ENCODE results near the gene DBH.

Gene DBH

DNA sequence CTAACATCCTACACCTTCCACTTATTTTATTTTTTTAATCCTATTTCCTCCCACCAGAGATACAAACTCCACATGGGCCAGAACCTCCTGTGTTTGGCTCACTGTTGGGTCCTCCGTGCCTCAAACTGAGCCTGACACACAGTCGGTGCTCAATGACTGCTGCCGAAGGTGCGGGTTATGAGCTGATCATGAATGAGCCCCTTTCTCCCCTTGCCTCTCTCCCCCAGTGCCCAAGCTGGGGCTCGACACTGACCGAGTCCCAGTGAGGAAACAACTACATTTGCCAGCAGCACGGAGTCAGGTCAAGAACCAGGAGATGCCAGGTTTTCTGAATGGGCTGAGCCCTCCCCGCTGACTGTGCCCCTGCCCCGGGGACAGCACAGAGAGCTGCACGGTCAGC is 57.0 kb downstream of the DBH start:
- FAIRE-seq: no peak

DNA sequence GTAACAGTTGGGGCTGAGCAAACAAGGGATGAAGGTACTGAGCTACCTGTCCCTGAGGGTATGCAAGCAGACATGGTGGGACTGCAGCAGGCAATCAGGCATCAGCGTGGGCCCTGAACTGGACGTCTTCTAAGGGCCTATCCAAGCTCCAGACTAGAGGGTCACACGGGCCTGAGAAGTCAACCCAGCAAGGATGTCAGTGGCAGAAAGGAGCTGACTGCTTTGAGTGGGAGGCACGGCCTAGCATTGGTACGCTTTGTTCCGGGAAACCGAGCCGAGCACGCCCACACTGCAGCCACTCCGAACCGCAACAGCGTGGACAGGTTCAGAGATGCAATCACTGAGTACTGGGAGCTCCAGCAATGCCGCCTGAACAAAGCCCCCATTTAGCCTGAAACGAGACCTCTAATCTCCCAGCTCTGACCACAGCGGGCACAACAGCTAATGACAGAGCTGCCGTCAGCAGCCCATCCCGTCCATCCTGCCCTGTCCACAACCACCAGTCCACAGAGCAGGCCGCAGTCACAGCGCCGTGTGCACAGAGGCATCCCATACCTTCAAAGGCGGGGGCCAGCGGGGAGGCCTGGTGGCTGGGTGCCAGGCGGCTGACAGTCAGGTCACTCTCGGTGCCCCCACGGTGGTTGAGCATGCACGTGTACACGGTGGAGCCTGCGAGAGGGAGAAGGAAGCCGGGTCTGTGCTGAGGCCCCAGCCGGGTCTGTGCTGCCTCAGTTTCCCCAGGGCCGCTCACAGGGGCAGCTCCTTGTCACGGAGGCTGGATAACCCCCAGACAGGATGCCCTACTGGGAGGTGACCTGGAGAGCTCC is 57.8 kb downstream of the DBH start:
- DNase-seq (ENCODE audit: insufficient read length, low spot score) (no peak), FAIRE-seq (no peak)

More for the DNA sequence above, 57.0 kb downstream of the DBH start:
- DNase-seq (ENCODE audit: insufficient read length, low spot score): no peak

DNA sequence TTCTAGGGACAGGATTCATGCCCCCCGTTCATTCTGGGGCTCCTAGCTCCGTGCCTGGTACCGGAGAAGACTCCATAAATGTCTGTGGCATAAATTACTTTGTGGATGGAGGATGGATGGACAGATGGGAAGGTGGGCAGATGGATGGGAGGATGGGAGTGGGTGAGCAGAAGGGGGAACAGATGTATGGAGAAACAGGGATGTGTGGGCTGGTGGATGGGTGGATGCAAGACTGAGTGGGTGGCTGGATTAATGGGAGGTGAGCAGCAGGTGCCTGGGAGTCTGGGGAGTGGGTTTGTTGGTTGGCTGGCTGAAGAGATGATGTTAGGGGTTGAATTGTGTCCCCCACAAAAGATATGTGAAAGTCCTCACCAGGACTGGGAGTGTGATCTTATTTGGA is 58.5 kb downstream of the DBH start:
- DNase-seq (ENCODE audit: insufficient read length, low spot score) (no peak), FAIRE-seq (no peak)

DNA sequence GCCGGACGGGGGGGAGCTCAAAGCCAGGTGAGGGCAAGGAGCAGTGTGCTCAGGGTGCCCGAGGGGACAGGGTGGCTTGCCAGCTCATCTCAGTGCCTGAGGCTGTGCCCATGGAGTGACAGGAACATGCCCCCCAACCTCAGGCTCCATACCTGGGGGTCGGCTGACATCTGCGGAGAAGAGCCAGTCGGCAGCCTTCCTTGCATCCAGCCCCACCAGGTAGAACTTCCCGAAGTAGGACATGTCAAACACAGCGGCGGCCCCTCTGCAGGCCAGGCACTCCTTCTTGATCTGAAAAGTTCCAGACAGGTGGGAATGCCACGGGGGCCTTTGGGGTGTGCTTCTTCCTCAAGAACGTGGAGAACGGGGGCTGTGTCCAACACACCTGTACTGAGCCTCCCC is 59.9 kb downstream of the DBH start:
- FAIRE-seq: no peak
- DNase-seq (ENCODE audit: insufficient read length, low spot score): no peak

DNA sequence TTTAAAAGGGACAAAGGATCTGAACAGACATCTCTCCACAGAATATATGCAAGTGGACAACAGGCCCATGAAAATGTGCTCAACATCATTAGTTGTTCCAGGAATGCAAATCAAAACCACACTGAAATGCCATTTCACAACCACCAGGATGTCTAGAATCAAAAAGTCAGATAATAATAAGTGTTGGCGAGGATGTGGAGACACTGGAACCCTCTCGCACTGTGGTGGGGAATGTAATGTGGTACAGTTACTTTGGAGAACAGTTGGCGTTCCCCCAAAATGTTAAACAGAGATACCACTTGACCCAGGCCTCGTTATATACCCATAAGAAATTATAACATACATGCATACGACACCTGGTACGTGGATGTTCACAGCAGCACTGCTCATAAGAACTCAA is 63.4 kb downstream of the DBH start:
- FAIRE-seq (no peak), DNase-seq (ENCODE audit: insufficient read length, low spot score) (no peak)

DNA sequence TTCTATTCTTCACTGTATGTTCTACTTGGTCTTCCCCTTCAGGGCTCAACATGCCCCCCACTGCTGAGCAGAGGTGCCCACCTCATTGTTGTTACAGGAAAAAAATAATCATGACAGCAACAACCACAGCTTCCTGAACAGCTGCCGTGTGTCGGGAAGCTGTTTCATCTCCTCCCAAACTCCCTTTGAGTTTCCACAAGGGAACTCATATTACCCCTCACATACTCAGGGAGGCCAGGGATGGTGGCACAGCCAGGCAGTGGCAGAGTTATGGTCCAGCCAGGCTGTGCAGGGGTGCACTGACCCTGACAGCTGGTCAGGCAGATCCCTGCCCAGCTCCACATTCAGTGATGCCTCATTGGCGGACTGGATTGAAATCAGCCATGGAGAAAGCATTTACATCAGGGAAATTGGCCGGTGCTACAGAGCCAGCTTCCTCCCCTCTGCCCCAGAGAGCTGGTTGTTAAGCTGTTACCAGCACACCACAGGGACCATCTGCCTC is 64.7 kb downstream of the DBH start:
- DNase-seq (ENCODE audit: insufficient read length, low spot score) (no peak), FAIRE-seq (no peak)

DNA sequence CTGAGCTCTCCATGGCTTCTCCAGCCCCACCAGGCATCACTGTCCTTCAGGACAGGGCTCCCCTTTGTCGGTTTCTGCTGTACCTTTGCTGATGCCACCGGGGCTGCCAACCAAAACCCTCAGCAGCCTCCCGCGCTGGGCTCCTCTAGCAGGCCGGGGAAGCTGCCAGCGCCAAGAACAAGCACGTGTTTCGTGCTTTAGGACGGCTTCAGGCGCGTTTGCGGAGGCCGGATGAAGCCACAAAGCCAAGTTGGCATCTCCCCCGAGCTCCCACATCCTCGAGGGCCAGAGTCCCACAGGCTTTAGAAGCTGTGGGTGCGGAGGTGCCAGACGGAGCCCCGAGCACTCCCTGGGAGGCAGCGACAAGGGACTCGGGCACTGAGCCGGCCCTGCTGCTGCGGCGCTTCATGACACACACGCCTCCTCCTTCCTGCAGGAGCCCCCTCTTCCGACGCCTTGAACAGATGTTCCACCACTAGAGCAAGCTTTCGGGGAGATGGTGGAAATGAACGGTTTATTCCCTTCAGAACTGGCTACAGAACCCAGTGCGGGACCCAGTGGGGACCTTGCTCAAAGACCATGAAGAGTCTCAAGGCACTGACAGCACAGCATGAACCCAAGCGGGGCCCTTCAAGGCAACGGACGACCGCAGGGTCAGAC is 65.3 kb downstream of the DBH start:
- FAIRE-seq (no peak), DNase-seq (ENCODE audit: insufficient read length, low spot score) (no peak)

DNA sequence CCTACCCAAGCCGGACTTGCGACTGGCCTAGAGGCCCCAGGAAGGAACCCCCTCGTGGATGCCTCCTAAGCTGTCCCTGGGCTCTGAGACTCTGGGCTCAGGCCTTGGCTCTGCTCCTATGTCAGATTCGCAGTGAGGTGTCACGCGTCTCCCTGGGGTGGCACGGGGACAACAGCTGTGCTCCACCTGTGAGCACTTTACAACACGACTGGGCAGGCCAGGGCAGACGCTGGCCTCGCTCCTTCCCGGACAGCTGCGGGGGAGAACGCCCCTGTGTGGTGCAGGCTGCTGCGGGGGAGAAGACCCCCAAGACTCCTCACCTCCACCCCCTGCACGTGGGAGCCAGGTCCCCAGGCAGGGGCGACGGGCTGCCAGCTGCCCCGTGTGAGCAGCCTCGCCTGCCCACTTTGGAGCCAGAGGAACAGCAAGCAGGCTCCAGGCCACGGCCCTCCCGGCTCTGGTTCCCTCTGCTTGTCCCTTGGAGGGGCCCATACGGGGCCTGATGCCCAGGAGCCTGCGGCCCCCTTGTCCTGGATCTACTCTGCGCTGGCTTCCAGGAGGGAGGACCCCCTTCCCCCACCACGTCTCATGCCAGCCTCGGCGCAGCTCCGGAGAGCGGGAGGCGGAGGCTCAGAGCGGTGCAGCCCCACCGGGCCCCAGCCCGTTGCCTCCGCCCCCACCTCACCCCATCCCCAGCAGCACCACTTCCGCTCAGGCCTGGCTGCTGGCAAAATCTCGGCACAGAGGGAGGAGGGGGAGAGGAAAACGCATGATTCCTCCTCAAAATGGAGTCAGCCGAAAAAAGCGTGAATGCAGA is 66.0 kb downstream of the DBH start:
- no peak for DNase-seq (ENCODE audit: insufficient read length, low spot score)
- FAIRE-seq: no peak

DNA sequence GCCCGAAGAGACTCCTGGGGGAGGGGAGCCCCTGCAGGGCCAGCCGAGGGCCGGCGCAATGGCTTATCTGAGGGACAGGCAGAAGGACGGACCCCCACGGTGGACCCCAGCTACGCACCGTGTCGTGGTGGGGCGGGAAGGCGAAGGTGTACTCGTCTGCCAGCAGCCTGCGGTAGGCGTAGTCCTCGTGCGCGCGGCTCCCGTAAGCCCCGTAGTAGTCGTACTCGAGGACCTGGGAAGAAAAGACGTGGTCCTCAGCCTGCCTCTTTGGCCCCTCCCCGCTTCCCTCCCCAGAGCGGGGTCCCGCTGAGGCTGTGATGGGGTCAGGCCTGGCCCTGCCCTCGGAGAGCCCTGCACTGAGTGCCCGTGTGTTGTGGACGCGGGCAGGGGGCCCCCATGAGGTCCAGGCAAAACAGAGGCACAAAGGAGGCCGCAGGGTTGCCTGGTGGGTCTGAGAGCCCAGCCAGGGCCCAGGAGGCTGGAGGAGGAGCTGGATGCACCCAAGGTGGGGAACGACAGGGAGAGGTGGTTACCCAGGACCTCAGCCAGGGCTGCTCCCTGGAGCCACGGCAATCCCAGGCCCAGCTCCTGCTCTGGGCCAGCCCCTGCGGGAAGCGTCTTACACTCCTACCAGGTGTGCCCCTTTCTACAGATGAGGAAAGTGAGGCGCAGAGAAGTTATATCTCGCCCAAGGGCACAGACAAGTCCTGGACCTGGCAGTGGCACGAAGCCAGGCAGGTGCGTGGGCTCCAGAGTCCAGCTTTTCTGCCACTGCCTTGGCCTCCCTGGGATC is 66.8 kb downstream of the DBH start:
- no peak for DNase-seq (ENCODE audit: insufficient read length, low spot score)
- FAIRE-seq: no peak

DNA sequence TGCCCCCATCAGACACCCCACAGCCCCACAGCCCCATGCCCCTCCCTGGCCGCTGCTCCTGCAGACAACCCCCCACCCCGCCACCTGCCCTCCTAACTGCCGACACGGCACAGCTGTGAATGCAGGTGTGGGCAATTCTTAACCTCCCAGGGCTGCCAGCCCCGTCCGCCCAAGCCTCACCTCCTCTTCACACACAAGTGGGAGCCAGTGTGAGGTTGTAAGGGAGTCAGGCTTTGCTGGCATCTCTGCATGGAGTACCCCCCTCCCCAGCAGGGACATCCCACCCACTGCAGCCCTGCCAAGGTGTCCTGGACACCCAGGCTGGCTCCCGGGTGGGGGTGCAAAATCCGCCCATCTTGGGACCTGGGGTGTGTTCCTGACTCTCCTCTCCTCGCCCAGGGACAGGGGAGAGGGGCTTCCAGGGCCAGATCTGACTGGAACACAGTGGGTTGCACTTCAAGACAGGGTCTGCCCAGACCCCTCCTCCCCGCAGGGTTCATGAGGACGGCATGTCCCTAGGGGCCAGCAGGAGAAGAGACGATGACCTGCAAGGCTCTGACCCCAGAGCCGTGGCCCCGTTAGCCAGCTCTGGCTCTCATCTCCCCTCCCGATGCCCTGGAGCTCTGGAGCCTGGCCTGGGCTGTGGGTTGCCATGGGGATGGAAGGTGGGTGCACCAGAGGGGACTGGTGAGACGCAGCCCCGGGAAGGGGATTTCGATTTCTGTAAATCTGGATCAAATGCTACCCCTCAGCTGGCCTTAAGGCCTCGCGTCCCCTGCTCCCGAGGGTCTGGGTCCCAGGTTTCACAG is 67.6 kb downstream of the DBH start:
- no peak for DNase-seq (ENCODE audit: insufficient read length, low spot score)
- no peak for FAIRE-seq

DNA sequence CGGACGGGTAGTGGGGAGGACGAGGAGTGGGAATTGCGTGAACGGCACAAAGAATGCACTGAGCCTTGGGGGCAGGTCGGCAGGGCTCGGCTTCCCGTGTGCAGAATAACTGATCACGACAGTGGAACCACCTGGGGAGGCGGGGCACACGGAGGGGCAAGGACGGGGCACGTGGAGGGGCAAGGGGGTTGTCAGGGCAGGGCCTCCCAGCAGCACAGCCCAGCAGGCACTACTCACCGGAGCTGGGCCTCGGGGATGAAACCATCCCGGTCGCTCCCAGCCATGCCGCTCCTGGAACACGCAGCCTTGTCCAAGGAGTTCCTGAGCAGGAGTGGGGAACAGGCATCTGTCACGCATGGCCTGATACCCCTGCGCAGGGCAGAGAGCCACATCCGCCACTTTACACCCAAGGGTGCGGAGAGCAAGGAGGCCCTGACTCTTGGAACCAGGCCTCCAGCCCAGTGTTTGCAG is 68.6 kb downstream of the DBH start:
- no peak for FAIRE-seq
- no peak for DNase-seq (ENCODE audit: insufficient read length, low spot score)

DNA sequence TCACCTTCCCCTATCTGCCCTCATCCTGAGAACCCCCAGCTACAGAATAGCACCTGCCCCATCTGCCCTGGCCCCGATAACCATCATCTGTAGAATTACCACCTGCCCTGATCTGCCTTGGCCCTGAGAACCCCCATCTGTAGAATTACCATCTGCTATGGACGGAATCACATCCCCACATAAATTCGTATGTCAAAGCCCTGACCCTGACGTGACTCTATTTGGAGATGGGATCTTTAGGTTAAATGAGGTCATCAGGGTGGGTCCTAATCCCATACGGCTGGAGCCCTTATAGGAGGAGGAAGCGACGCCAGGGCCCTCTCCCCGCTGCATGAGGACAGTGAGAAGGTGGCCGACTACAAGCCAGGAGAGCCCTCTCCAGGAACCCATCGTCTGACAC is 69.4 kb downstream of the DBH start:
- FAIRE-seq: no peak

DNA sequence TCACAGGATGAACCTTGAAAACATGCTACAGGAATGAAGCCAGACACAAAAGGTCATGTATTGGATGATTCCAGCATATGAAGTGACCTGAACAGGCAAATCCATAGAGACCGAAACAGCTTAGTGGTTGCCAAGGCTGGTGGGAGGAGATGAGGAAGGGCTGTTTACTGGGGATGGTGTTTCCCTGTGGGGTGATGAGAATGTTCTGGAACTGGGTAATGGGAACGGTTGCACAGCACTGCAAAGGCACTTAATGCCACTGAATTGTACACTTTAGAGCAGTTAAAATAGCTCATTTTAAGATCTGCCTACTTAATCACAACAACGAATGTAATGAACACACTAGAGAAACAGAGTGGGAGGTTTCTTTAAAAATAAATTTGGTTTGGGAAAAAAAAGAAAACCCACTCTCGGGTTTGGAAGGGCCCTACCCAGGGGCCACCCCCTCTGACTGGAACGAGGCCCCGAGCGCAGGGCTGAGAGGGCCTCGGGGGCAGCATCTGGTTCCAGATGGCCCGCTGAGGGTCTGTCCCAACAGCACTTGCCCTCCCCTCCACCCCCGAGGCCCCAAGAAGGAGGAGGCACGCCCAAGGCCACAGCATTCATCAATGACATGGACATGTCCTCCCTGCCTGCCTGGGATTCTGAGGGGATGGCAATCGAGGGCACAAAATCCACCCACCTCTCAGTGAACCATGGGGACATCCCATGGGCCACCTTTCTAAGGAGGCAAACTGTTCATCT is 70.3 kb downstream of the DBH start:
- no peak for FAIRE-seq

More for the DNA sequence above, 69.4 kb downstream of the DBH start:
- no peak for DNase-seq (ENCODE audit: insufficient read length, low spot score)

DNA sequence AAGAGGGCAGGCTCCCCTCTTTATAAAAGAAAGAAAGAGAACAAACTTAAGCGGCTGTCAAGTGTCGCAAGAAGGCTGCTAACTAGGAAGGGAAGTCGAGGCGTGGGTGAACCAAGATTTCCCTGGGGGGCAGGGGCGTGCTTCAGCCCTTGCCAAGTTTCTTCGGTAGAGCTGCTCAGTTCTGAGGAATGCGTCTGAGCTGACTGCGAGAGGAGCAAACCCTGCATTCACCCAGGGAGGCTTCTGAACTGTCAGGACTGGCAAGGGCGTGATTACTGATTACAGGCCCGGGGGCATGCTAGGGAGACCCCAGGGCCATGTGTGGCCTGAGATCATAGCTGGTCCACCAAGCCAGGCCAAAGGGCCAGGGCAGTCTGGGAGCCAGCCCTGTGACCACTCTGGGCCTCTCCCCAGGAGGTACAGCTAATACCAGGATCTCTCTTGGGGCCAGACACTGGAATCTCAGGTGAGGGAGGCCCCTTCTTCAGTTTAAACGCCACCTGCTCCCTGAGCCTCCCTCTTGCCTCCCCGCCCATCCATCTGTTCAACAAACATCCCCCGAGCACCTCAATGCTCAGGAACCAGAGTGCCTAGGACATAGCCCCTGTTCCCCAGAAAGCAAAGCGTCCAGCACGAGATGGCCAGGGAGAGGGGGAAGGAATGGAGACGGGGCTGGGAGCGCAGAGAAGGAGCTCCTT is 71.1 kb downstream of the DBH start:
- DNase-seq (ENCODE audit: insufficient read length, low spot score): no peak
- no peak for FAIRE-seq

More for the DNA sequence above, 70.3 kb downstream of the DBH start:
- no peak for DNase-seq (ENCODE audit: insufficient read length, low spot score)

DNA sequence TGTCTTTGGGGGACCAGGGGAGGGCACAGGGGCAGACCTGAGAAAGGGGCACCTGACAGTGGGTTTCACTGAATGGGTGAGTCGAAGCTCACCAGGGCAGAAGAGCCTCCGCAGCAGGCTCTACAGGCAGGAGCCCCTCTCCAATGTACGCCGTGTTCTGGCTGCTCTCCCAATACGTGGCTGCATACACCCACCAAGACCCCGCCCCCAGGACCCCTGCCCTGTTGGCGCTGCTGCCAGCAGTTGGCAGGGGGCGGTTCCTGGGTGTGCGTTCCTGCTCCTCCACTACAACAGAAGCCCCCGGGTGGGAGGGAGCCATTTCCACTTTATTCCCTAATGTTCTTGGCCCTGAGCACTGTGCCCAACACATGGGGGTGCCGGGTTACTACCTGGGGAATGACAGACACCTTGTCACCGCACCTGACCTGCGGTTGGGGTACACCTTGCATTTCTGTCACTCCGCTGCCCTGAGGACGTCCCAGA is 71.6 kb downstream of the DBH start:
- DNase-seq (ENCODE audit: insufficient read length, low spot score): no peak
- FAIRE-seq: no peak

DNA sequence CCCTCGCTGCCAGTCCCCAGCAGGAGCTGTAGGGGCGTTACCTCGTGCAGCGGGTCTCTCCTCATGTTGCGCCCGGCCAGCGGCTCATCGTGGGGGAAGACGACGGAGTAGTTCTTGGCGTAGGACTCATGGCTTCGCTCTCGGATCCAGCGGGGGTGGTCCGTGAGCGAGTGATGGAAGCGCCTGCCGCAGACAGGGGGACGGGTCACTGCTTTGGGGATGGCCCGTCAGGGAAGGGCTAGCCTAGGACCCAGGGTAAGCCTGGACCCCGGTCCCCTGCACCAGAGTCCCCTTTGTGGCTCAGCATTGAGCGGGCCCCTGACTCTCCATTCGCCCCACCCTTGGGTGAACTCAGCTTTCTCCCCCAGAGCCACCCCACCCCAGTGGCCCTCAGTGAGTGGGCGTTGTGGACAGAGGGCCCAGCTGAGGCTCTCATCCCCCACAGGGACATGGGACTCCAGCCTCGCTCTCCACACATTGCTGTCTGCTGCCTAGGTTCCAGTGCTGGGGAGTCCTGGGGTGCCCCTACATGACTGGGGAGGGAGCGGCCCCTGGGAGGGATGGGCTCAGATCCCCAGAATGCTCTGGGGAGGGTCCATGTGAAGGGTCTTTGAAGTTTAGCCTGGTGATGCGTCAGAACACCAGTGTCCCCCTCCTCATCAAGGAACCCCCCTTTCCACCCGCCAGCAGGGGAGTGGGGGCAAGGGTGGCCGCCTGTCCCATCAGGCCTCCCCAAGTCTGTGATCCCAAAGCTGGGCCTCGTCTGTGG is 72.3 kb downstream of the DBH start:
- FAIRE-seq (no peak), DNase-seq (ENCODE audit: insufficient read length, low spot score) (no peak)

Measured in HTR-8/SVneo (cell line).